Activated CD4-positive, alpha-beta T cell treated with anti-CD3 and anti-CD28 coated beads, Interleukin-2, Interleukin-4, amounts not matched to agents 100 ng/mL and 50 ng/mL, durations not matched to agents 16 hours and 8 hours (primary cell): ENCODE measurements around the gene COMP.

Experiments
- DNase-seq: peaks from one replicate; pipeline ENCODE4 v3.0.0-alpha.2; 2020; ENCODE audit warnings: low spot score

COMP gene

DNA sequence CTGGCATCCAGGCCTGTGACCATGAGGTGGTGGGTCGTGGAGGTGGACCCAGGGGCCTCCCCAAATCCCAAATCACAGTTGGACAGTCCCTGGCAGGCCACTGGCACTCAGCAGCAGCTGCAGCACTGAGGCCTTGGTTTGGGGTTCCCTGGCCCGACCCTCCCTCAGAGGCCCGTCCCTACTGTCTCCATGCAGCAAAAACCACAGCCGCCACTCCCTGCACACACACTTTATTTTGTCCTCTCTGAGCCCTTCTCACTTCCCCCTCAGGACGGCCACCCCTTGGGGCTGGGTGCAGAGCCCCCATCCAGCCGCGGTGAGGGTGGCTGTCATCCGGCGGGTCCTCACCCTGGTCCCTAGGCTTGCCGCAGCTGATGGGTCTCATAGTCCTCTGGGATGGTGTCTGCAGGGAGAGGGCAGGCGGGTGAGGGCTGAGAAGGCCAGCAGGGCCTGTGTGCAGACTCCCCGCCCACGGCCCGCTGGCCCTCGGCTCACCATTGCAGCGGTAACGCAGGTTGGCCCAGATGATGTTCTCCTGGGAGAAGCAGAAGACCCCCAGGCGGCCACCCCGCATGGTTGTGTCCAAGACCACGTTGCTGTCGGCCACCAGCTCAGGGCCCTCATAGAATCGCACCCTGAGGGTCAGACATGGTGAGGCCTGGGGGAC, 8.4 kb downstream of the COMP start:
- no peak for DNase-seq

GRCh38 chr19:18781885-18782527, 9.1 kb downstream of the COMP start:
- no peak for DNase-seq

GRCh38 chr19:18781047-18781600, 10.0 kb downstream of the COMP start:
- no peak for DNase-seq

DNA sequence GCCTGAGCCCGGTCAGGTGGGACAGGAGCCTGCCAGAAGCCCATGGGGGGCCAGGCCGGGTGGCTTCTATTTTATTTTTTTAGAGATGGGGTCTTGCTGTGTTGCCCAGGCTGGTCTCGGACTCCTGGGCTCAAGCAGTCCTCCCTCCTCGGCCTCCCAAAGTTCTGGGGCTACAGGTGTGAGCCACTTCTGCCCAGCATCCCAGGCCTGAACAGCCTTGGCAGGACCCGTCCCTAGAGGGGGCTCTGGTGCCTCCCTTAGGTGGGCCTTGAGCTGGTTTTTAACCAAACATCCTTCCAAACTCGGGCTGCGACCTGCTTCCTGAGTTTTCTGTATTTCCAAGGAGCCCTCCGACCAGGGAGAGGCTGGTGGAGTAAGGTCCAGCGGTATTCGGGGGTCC, 10.5 kb downstream of the COMP start:
- no peak for DNase-seq

DNA sequence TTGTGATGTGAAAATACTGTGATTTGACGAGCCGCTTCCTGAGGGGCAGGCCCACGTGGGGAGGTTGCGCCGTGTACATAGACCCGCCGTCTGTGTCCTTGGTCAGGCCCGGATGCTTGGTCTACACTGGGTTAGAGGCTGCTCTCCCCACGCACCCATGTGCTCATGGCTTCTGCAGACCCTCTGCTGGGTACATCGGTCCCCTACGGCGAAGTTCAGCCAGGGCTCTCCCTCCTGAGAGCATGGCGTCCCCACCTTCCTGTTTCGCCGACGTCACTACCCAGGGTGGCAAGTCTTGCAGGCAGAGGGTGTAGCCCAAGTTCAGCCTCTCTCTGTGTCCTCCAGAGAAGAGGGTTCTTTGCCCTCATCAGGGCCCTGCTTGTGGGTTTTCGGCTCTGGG, 11.0 kb downstream of the COMP start:
- DNase-seq = no peak

DNA sequence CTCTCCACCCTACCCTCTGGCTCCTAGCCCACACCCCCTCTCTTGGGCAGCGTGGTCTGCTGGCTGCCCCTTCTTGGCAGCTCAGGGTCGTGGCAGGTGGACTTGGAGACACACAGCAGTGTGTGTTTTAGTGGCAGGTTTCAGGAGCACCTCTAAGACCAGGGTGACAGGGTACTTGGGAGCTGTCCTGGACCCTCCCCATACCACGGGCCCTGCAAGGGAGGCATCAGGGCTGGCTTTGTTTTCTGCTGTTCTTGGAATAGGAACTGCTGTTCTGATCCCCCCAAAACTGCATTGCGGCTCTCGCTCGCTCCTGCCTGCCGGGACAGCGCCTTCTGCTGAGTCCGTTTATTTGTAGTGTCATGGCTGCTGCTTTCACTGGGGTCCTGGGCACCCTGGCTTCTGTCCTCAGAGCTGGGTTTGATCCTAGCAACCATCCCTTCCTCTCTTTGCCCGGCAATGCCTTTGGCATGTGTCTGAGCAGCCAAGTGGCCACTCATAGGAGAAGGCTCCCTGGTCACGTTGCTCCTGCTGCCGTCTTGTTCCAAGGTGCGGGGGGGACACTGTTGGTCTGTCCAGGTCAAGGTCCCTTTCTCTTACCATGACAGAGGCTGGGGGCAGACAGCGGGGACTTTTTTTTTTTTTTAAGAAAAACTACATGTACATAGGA, 12.1 kb downstream of the COMP start:
- DNase-seq = no peak

DNA sequence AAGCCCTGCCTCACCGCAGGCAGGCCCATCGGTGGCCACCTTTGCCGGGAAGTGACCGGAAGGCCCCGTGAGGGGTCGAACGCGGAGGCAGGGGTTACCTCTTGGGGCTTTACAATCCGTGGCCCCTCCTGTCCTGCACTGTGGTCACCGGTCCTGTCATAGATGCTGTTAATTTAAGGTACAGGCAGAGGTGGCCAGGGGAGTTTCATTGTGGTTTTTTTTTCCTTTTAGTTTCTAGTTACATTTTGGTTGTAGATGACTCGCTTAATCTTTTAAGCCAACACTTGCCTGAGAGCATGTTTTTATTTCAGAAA, 13.1 kb downstream of the COMP start:
- no peak for DNase-seq

DNA sequence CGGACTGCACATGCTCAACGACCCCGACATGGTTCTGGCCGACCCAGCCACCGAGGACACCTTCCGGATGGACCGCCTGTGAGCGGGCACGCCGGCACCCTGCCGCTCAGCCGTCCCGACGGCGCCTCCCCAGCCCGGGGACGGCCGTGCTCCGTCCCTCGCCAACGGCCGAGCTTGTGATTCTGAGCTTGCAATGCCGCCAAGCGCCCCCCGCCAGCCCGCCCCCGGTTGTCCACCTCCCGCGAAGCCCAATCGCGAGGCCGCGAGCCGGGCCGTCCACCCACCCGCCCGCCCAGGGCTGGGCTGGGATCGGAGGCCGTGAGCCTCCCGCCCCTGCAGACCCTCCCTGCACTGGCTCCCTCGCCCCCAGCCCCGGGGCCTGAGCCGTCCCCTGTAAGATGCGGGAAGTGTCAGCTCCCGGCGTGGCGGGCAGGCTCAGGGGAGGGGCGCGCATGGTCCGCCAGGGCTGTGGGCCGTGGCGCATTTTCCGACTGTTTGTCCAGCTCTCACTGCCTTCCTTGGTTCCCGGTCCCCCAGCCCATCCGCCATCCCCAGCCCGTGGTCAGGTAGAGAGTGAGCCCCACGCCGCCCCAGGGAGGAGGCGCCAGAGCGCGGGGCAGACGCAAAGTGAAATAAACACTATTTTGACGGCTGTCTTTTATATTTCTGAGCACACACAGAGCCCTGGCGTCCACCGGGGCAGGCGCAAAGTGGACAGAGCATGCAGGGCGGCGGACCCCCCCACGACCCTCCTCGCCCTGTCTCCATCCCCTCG, 13.6 kb downstream of the COMP start:
- no peak for DNase-seq

GRCh38 chr19:18776736-18777135, 14.4 kb downstream of the COMP start:
- no peak for DNase-seq

- DNase-seq = no peak
These were observed 14.9 kb downstream of the COMP start for GRCh38 chr19:18776288-18776594.

GRCh38 chr19:18775586-18776287, 15.4 kb downstream of the COMP start:
- DNase-seq = no peak

DNA sequence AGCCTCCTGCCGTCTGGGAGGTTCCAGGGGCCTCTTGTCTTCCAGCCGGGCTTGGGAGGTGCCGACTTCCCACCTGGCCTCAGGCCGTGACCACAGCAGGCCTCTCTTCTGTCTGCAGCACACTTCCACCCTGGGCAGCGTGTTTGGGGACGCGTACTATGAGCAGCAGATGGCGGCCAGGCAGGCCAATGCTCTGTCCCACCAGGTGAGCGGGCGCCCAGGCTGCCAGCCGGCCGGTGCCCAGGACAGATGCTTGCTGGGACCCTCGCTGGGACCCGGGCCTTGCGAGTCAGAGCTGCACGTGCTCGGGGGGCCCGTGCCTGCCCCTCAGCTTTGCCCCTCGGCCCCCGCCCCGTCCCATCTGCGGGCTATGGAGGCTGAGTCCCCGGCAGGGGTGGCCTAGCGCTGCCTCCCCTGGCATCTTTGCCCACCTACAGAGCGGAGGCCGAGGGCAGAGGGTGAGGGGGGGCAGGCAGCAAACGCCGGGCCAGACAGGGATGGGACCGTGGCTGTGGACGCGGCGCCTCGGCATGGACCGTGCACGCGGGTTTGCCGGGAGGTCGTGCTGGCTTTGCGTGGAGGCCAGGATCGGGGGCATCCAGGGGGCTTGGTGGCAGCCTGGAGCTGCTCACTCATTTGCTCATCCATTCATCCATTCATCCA, 16.2 kb downstream of the COMP start:
- no peak for DNase-seq

- DNase-seq = no peak
These were observed 17.0 kb downstream of the COMP start for GRCh38 chr19:18774107-18774506.

DNA sequence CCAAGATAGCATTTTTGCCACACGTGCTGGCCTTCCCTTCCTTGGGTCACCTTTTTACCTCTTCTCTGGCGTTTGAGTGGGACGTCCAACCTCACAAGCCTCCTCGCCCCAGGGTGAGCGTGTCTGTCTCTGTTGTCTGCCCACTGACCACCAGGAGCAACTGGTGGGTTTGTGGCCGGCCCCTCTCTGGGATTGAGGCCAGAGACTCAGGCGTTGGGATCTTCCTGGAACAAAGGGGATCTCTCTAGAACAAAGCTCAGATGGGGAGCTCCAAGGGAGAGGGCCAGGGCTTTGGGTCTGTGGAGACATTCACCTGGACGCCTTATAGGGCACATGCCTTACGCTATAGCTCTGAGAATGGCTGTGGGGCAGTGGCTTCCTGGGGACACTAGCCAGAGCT, 17.4 kb downstream of the COMP start:
- no peak for DNase-seq

DNA sequence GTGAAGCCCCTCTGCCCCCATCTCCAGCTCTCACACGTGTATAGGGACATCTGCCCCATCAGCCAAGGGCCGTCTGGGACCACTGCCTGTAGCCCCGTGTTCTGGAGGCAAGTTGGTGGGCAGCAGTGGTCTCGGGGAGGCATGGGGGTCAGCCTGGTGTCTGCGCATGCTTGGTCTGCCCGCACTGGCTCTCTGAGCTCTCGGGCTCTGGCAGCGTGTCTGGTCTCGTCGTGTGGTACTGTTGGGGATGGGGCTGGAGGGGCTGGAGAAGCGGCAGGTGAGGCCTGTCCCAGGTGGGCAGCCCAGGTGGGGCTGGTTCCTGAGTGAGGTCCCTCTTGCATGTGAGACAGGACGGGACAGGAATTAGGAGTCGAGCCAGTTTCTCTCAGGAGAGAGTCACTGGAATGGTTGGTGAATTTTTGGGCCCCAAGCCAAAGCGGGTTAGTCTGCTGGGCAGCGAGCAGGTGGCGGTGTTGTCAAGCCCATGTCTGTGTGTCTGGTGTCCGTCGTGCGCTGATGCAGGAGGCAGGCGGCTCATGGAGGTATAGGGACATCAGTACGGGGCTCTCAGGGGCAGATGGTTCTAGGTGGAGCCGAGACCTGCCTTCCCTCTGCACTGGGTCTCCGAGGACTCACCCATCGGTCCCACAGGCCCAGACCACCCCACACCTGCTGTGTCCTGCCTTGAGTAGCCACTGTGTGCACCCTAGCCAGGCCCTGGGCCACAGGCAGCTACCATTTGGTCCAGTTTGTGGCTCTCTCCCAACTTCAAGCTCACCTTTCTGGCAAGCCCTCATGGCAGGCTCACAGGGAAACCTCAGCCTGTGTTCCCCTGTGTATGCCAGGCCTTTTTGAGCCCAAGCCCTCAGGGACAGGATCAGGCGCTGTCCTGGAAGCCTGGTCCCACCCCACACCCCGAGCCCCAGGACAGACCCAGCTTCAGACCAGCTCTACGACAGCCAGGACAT, 18.2 kb downstream of the COMP start:
- DNase-seq = no peak

DNA sequence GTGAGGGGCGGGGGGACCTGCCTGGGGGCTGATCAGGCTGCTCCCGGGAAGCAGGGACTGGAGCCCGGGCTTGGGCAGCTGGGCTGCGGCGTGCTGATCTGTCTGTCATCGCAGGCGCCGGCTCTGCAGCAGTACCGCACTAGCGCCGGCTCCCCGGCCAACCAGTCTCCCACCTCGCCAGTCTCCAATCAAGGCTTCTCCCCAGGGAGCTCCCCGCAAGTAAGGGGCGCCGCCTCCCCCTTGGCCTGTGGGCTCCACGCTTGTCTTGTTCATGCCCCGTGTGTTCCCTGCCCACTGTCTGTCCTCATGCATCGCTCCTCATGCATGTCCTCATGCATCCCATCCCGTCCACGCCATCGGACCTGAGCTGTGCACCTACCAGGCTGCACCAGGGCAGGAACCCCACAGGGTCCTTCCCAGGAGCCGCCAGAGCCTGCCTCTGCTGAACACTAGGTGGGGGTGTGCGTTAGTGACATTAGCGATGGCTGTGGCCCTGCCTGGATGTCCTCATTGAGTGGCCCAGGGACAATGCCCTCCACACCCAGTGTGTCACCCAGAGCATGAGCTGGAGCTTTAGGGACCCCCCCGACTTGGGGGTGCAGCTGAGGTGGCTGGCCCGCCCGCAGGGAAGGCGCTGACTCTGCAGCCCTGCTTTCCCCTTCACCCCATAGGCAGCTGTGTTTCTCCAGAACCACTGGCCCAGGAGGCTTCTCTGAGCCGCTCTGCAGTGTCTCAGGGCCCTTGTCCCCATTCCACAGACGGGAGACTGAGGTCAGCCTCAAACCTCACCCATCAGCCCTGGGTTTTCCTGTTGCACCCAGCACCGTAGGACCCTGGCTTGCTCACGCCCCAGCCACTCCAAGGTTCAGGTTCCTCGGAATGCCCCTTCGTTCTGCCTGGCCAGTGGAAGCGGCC, 19.5 kb downstream of the COMP start:
- DNase-seq = no peak

DNA sequence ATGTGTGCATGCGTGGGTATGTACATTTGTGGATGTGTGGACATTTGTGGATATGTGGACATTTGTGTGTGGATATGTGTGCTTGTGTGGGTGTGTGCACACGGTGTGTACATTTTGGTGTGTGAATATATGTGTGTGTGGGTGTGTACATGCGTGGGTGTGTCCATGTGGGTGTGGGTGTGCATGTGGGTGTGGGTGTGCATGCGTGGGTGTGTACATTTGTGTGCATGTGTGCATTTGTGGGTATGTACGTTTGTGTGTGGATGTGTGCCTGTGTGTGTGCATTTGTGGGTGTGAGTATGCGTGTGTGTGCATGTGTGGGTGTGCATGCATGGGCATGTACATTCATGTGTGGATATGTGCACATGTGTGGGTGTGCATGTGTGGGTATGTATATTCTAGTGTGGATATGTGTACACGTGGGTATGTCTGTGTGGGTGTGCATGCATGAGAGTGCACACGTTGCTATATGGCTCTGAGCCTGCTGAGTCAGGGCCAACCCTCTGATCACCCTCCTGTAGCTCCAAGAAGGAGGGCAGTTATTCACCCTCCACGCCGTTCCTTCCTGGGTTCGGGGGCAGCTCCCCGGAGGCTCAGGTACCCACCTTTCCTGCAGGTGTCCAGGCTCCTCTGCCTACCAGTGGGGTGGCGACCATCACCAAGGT, 20.3 kb downstream of the COMP start:
- DNase-seq = no peak

GRCh38 chr19:18769989-18770528, 21.0 kb downstream of the COMP start:
- DNase-seq = no peak
